Glomerular endothelial cell (primary cell): ENCODE results near the gene SMPDL3B. TPM values are rescaled to one million over a fixed set of nuclear protein-coding genes. Genes with fewer than 3 reads are reported as not detected.
"Not testable (repeated sequence)": the region's sequence is repeated elsewhere in the genome, so short reads cannot be mapped to it uniquely, and the experiment has no call there.

ENCODE experiments used
- DNase-seq: peaks from one replicate; pipeline ENCODE4 v3.0.0-alpha.2; 2011; ENCODE audit warnings: low read depth, low spot score; ENCODE audit errors: extremely low read depth
- total RNA-seq: library from RNA; depleted of rRNA; stranded (reverse); fragments of >200 nt; gene quantifications from 2 replicates; pipeline ENCODE4 v1.2.3, GENCODE V29; 2015

SMPDL3B gene
- total RNA-seq, 1 donor from 2014 or later, result not detected

DNA sequence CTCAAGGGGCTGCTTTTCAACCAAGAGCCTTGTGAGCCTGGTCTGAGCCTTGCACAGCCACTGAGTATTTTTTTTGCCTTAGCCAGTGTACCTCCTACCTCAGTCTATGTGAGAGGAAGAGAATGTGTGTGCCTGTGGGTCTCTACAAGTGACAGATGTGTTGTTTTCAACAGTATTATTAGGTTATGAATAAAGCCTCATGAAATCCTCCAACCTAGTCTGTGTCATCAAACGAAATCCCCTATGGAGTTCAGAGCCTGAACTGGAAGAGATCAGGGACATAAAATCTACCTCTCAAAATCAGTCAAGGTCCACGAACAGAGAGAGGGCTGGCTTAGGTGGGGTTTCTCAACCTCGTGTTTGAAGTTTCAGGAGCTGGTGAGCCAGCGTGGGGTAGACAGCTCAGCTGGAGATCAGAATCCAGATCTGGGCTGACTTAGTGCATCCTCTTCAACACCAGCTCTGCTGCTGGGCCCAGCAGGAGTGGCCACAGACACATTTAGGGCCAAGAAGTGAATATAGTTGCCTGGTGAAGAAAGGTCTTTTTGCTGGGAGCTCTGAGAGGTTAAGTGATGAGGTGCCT lies 33.2 kb downstream of the SMPDL3B start:
- no peak for DNase-seq

DNA sequence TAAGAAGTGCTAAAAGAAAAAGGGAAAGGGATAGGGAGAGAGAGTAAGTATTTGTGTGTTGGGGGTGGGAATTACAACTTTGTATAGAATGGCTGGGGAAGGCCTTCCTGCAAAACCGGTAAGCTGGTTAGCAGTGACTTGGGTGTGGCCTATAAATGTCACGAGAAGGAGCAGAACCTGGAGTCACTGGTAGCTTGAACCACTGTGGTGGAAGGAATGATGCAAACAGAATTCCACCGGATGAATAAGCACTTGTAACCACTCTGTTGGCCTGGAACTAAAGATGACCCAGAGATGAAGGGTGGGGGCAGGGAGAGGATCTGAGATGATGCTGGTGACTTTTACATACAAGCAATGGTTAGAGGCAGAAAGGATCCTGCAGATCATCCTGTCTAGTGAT lies 33.9 kb downstream of the SMPDL3B start:
- DNase-seq, result no peak

DNA sequence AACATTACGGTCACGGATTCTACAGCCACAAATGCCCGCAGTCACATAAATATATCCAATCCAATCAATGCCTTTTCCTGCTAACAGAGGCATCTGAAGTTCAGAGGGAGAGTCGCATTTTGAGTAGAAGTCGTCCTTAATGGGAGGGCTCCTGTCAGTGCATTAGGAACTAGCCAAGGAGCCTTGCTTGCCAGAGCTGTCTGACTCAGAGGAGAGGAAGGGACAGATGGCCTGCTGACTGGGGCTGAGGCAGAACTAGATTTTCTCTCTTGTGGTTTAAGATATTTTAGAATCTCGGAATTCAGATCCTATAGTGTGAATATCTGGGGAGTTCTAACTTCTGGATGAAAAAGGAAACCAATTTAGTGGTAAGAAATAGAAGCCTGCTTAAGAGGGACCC lies 35.6 kb downstream of the SMPDL3B start:
- DNase-seq, result no peak

DNA sequence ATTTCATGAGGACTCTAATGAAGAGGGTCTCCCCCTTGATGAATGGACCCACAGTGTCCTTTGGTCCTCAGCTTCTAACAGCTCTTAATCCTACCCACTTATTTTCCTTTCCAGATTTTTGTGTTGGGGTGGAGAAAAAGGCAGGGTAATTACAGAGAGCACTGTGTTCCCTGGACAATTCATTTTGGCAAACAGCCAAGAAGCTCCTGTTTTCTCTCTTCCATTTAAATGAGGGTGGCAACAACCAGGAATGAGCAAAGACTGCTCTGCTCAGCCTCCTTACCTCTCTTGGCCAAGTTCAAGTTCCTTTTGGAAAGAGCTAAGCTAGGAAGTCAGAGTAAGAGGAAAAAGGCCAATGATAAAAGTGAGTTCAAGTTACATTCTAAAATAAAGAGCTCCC lies 36.9 kb downstream of the SMPDL3B start:
- no peak for DNase-seq

DNA sequence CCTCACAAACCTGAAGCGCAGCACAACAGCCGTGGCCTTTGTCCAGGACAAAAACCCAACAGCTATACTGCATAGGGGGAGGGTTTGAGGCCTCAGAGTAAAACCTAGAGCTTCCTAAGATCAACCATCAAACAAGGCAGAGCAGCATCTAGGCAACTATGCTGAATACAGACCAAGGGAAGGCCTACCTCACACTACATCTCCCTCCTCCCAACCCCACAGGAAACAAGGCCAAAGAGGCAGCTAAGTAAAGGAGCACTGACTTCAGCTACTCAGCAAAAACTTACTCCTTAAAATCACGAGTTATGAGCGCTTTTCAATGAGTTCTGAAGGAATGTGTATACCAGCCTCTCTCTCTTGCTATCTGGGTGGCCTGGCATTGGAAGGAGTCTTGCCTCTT lies 37.3 kb downstream of the SMPDL3B start:
- no peak for DNase-seq

DNA sequence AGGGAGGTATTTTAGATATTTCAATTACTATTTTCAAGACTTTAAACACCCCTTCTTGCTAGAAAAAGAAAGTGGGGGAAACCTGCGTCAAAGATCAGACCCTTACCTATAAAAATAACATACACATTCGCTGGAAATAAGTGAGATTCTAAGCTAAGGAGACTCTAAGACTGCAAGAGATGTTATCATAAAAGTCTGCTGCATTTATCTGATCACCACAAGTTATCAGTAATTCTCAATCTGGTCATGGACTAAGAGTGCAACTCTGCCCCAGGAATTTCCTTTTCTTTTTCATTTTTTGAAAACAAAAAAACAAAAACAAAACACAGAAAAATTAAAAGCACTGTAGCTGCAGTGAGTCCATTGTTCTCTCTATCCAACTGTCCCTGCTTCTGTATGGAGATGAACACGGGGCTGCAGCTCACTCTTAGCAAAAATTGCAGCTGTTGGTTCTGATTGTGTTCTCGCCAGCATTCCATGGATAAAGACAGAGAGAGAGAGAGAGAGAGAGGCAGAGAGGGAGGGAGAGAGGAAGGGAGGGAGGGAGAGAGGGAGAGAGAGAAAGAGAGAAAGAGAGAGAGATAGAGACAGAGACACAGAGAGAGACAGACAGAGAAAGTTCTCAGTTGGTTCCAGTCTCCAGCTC lies 39.1 kb downstream of the SMPDL3B start:
- DNase-seq, result no peak

DNA sequence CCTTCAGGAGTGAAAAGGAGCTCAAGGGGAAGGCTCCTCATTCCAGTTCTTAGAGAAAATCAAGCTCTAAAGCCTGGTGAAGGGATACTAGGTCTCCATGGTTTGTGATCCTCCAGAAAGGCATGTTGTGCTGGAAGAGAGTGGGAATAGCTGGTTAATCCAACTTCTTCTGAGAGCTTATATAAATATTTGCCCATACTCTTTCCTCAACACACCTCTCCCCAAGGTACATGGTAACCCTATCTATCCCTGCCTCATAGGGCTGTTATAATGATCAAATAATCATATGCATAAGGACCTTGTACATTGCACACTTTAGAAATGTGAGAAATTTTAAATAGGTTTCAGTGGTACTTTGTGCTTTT lies 39.6 kb downstream of the SMPDL3B start:
- no peak for DNase-seq

DNA sequence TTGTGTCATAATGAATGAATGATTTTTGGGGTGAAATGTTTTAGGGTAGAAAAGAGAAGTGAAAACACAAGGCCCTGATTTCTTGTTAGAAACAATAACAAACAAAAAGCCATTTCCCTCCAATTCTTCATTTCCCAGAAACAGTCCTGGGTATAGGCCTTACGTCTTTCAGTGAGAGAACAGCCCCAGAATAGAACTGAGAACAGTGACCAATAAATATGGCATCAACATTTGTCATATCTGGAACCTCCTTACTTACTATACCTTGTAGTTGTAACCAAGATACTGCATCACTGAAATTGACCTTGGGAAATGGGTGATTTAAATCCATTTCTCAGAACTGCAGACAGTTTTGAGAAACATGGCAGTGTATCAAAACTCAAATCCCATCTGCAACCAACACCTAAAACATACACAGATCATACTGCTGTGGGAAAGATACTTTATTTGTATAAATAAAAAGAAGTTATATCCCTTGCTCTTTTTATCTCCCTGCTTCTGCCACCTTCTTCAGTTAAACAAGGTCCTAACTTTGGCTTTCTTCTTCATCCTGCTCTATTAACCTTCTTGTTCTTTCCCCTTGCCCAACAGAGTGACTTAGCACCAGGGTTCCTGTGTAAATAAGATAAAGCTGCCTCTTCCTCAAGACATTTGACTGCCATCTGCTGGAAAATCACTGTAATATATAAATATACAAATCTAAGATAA lies 44.5 kb downstream of the SMPDL3B start:
- DNase-seq, result no peak

DNA sequence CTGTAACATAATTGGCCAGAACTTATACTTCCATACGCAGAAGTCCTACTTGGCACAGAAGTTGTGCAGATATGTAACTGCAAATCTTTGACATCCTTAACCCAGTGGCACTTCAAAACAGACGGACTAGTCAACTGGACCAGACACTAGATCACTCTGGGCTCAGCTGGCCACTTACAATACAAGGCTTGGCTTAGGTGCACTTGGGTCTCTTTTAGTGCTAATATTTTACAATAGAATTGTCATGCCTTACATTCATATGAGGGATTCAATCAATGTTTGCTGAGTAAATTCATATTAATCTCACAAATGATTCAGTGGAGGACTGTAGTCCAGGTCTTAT lies 45.0 kb downstream of the SMPDL3B start:
- DNase-seq, result no peak

DNA sequence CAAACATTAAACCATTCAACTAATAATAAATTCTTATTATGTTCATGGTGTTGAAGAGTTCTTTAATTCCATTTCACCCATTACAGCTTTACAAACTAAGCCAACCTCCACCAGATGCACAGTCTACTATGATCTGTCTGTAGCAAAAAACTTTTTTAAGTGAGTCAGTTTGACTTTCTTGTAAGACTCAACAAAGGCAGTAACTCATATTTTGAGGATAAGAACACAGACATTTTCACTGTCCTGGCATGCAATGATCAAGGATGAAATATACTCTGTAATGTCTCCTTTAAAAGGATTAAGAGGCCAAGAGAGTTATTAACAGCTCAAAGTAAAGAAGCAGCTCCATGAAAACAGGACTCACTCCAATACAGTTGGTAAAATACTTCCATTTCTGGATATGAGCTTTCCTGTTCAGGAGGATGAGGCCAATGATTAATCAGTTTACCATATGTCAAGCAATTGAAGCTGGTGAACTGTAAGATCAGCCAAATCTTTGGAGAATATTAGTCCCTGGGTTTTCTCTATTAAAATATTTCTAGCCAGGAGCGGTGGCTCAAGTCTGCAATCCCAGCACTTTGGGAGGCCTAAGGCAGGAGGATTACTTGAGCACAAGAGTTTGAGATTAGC lies 45.5 kb downstream of the SMPDL3B start:
- DNase-seq, result no peak

DNA sequence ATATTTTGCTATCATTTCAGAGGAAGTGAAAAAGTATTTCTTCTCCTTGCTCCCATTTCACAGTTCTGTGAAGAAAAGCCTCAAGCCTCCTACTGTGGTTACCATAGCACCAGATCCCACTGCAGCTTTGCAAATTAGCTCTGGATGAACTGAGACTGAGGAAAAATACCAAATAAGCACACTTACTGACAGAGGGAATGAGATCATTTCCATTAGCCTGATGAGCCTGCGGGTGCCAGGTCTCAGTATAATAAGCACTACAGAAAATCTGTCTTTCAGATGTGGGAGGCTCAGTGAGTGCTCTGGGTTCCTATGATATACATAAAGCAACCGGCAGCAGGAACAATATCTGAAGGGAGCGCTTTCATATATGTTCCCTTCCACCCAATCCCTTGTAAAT lies 46.3 kb downstream of the SMPDL3B start:
- DNase-seq, result no peak

DNA sequence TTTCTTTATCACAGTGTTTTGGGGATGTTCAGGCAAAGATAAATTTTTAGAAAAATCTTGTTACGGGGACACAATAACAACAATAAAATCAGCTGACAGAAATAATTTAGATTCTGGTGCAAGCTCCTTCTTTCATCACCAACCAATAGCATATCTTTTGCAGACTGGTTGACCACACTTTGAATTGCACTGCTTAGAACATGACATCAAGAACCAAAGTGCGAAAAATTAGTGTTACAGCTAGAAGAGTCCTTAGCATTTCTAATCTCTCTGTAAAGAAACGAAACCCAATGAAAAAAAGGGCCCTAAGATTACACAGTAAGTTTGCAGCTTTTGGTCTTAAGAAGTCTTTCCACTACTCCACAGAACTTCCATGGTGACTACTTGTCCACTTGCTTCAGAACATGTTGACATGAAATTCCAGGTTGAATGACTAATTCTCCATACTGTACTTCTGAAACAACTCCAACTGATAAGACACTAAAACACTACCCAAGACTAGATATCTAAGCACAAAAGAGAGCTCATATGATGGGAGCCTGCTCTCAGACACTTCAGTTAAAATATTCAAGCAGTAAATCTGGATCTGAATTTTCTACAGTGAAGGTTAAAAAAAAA lies 56.2 kb downstream of the SMPDL3B start:
- DNase-seq, result no peak

DNA sequence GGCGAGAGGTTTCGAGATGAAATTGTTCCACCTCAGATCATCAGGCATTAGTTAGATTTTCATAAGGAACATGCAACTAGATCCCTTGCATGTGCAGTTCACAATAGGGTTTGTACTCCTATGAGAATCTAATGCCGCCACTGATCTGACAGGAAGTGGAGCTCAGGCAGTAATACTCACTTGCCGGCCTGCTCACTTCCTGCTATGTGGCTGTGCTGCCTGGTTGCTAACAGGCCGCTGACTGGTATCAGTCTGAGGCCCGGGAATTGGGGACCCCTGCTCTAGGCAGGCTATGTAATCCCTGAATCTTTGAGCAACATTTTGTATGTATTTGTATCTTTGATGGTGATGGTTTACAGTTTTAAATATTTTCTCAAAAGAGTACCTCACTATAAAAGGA lies 57.5 kb downstream of the SMPDL3B start:
- DNase-seq, result no peak

DNA sequence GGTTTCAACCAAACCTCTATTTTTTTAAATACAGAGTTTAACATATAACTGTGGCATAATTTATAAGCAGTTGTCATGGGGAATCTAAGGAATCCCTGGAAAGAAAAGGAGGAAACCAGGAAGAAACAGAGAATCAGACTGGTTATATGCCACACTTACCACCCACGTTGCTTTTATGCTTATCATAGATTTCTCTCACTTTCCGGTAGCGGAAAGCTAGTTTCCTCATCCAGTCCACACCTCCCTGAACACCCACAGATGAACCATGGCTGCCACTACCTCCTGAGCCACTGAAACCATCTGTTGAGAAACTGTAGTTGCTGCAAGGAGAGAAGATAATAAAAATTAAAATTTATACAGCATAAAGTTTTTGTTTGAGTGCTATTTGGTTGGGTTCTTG lies 58.4 kb downstream of the SMPDL3B start:
- no peak for DNase-seq

DNA sequence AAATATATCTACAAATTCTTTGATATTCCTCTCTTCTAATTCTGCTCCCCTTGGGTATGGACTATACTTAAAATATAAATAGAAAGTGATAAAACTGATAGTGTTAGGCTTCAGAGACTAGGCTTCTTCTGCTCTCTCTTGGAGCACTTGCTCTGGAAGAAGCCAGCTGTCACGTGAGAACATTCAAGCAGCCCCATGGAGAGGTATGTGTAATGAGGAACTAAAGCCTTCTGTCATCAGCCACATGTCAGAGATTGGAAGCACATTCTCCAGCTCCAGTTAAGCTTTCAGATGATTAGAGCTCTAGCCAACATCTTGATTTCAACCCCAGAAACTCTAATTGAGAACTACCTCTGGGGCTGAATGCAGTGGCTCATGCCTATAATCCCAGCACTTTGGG lies 59.3 kb downstream of the SMPDL3B start:
- DNase-seq, result no peak

DNA sequence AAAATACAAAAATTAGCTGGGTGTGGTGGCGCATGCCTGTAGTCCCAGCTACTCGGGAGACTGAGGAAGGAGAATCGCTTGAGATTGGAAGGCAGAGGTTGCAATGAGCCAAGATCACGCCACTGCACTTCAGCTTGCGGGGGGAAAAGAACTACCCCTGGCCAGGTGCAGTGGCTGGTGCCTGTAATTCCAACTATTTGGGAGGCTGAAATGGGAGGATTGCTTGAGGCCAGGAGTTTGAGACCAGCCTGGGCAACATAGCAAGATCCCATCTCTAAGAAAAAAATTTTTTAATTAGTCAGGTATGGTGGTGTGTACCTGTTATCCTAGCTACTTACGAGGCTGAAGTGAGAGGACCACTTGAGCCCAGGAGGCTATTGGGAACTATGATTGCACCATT lies 59.7 kb downstream of the SMPDL3B start:
- DNase-seq, result not testable (repeated sequence)

DNA sequence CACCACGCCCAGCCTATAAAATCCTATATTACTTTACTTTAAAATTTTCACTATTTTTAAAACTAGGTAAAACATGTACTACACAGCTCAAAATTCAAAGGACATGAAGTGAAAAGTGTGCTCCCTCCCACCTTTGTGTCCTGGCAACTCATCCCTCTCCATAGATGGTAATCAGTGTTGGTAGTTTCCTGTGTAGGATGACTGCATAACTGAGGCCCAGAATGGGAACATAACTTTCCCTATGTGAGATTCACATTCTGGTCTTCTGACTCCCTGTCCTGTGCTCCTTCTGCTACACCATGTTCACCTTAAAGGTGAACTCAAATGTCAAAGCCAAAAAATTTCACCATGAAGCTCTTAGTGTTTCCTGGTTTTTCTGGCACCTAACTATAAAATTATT lies 64.3 kb downstream of the SMPDL3B start:
- DNase-seq, result no peak

DNA sequence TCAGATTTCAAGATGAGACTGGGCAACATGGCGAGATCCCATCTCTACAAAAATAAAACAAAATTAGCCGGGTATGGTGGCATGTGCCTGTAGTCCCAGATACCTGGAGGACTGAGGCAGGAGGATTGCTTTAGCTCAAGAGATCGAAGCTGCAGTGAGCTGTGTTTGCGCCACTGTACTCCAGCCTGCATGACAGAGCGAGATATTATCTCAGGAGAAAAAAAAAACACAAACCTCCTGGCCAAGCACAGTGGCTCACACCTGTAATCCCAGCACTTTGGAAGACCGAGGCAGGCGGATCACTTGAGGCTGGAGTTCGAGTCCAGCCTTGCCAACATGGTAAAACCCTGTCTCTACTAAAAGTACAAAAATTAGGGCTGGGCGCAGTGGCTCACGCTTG lies 67.8 kb downstream of the SMPDL3B start:
- DNase-seq, result no peak

DNA sequence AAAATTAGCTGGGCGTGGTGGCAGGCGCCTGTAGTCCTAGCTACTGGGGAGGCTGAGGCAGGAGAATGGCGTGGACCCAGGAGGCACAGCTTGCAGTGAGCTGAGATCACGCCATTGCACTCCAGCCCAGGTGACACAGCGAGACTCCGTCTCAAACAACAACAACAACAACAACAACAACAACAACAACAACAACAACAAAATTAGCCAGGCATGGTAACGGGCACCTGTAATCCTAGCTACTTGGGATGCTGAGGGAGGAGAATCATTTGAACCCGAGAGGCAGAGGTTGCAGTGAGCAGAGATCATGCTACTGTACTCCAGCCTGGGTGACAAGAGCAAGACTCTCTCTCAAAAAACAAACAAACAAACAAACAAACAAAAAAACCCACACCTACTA lies 68.3 kb downstream of the SMPDL3B start:
- not testable (repeated sequence) for DNase-seq
